PC-3 (cell line): ENCODE results near the gene COL1A2.

Experiments used
- EZH2 ChIP-seq: fragments of 300-600 bp; sonication (generic); IDR thresholded peaks from one replicate; pipeline ENCODE4 v1.6.1; 2017; ENCODE audit warnings: antibody characterized with exemption, mild to moderate bottlenecking, low read length; ENCODE audit not compliant: unreplicated experiment
- EZH2phosphoT487 ChIP-seq: fragments of 300-600 bp; sonication (generic); IDR thresholded peaks from 2 replicates; pipeline ENCODE4 v1.6.1; 2018; ENCODE audit warnings: mild to moderate bottlenecking, antibody characterized with exemption, low read length, borderline replicate concordance

GRCh38 chr7:94434042-94434441, 39.3 kb downstream of the COL1A2 start:
- TF ChIP-seq EZH2phosphoT487 (no peak), EZH2 (no peak)
